ENCODE results near the gene EID1.
"Not testable (repeated sequence)": the region's sequence is repeated elsewhere in the genome, so short reads cannot be mapped to it uniquely, and the experiment has no call there.

The EID1 gene

DNA sequence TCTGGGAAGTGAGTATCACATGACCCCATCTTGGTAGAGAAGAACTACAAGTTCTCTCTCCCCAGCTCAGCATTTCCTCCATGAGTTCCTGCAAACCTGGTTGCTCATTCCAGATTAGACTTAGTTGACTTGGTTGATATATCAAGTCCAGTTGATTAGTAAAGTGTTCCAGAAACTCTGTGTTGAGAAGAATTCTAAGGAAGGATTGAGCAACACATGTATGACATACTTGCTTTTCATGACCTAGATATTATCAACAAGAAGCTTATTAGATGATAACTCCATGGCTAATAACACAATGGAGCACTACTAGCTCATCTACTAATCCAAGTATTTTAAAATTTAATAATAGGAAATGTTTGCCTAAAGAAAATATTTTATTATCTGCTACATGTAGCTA is 6.4 kb upstream of the EID1 start:
- DNase-seq, result no peak

DNA sequence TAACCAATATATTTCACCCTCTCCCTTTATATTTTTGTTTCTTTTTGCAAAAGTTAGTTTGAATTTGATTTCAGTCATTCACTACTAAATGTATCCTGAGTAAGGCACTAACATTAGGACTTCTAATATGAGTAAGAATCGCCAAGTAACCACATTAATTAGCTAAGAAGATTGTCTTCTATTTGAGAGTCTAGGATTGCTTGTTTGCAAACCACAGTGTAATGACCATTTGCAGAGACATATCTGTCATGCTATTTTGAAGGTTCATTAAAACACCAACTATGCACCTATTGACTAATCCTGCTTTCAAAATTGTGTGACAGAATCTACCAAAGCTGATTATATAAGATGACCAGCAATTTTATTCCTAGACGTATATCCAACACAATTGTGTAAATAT is 5.3 kb upstream of the EID1 start:
- DNase-seq, result no peak

DNA sequence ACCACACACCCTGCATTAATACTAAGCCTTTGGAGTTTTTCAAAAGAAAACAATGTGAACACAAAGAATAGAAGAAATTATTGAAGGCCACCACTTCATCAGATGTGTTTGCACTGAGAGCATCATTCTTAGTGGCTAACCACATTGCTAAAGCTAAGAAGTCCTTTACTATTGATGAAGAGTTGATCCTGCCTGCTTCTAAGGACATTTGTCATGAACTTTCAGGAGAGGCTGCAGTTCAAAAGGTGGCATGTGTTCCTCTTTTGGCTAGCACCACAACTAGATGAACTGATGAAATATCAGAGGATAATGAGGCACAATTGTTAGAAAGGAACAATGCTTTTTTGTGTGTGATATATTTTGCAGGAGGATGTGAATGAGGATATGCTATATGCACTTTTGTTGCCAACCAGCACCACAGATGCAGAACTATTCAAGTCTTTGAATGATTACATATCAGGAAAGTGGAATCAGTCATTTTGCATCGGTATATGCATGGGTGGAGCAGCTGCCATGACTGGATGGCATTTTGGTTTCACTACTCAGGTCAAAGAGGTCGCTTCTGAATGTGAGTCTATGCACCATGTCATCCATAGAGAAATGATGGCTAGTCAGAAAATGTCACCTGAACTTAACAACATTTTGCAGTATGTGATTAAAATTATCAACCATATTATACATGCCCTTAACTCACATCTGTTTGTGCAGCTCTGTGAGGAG is 2.5 kb upstream of the EID1 start:
- DNase-seq, result no peak

DNA sequence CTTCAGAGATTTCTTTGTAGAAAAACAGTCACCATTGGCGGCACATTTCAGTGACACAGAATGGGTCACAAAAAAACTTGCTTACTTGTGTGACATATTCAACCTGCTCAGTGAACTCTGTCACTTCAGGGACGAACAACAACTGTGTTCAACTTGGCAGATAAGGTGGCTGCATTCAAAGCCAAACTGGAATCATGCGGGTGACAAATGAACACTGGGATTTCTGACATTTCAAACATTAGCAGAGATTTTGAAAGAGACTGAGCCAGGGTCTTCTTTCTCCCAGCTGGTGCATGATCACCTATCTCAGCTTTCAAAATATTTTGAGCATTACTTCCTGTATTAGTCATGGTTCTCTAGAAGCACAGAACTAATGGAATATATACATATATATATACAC is 1.9 kb upstream of the EID1 start:
- DNase-seq, result no peak

DNA sequence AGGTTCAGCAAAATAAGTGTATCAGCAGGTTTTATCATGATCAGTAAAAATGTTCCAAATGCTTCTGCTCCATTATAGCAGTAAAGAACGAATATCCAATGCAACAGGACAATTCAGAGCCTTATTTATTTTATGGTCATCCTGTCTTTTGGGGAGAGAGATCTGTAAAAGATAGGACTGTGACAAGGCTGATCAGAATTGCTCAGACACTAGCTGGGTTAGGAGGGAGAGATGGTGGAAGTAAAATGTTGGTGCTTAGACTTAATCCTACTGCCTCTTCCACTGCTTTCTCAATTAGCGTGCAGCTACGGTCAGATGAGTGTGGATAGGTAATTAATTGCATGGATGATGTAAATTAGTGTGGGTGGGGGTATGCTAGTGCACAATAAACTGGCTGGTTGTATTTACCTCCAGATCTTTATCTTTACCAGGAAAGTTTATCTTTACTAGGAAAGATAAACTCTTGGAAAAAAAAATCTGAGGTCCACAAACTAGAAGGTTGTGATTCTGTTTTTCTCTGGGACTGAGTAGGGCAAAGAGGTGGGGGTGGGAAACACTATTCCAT is 2.2 kb downstream of the EID1 start:
- no peak for DNase-seq

DNA sequence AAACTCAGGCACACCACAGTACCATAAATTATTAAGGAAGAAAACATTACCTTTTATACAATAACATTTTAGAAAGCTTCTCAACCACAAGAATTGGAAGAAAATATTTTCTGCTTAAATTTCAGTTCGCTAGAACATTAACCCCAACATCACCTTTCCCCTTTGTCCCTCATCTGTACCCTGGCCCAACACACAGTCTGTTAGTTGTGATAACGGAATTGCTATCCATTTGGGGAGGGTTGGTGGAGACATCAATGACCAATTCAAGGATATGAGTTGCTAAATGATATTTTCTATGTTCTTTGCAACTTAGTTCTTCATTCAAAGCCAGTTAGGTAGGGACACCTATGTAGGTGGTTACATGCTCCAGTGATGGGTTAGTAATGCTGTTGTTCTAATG is 5.8 kb downstream of the EID1 start:
- DNase-seq, result no peak

DNA sequence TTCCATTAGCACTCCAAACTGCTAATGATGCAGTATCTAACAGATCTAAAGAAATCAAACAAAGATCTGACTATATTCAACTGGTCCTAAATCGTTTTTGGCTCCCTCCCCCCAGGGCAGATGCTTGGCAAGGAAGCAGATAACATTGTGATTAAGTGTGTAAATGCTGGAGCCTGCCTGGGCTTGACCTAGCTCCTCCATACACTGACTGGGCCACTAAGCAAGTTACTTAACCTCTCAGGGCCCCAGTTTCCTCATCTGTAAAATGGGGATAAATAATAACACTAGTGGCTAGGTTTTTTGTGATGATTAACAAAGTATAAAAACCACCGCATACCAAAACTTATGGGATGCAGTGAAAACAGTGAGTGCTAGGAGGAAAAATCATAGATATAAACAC is 9.2 kb downstream of the EID1 start:
- DNase-seq, result no peak

DNA sequence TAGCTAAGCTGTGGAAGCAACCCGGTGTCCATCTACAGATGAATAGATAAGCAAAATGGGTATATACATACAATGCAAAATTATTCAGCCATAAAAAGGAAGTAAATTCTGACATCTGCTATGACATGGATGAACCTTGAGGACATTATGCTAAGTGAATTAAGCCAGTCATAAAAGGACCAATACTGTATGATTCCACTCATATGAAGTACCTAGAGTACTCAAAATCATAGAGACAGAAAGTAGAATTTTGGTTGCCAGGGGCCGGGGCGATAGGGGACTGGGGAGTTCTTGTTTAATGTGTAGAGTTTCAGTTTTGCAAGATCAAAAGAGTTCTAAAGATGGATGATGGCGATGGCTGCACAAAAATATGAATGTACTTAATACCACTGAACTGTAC is 10.3 kb downstream of the EID1 start:
- no peak for DNase-seq

DNA sequence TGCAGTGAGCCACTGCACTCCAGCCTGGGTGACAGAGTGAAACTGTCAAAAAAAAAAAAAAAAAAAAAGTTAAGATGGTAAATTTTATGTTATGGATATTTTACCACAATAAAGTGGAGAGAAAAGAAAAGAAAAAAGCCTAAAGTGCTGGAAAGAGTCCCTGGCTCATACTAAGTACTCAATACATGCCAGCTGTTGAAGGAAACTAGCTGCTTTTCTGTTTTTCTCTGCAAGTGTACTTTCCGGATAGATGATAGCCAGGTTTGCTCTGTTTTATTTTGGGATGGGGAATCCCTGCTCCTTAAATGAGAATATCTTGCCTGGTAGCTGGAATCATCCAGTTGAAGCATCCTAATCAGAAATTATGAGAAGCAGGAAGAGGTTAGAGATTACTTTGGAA is 10.9 kb downstream of the EID1 start:
- DNase-seq, result no peak

DNA sequence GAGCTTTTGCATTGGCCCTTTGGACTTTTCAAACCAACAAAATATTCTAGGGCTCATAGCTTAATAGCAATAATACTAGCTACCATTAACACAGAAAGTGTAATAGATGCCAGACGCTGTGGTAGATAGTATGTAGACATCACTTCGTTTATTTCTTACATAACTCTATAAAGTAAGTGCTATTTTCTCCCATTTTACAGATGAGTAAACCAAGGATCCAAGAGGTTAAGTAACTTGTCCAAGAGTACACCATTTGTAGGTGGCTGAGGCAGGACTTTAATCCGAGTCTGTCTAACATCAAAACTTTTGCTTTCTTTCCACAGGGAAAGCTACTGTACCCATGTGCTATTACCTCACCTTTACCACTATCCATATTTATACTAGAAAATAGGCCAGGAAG is 12.0 kb downstream of the EID1 start:
- no peak for DNase-seq

DNA sequence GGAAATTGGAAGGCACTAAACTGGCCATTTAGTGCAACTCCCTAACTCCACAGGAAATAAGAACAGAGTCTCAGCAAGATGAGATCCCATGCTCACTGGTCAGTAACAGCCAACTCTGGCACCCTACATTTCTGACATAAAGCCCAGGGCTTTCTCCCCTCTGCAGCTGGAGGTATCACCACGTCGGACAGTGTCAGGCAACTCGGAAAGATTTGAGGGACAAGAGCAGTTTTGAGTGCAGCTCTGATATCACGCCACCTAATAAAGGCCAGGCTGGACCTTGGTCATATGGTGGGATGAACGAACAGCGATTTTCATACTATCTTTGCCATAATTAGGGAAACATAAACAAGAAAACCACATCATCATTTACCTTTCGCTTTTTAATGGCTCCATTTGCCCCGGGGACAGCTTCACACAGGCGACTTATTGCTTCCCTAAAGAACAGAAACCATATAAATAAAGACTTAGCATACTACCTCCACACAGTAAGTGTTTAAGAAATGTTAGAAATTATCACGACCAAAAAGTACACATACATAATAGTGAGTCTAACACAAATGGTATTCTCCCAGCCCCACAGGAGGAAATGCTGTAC is 12.5 kb downstream of the EID1 start:
- DNase-seq, result no peak

DNA sequence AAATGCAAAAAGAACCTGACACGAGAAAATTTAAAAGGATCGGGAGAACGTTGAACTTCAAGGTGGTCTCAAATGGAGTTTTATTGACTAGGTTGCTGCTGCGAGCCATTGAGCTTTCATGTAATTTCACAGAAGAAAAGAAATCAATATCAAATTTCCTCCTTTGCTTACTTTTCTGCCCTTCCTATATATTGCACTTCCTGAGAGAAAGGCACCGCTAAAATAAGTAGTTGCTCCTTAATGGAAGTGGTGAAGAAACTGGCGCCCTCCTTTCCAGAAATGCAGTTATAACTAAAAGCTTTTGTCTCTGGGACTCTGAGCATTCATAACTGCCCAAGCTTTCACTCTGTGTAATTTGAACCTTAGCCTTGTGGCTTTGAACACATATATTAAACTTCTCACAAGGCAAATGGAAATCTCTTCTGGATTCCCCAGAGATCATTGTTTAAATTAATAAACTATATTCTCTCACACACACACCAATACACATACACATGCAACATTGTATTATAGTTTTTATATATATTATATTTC is 13.4 kb downstream of the EID1 start:
- no peak for DNase-seq

DNA sequence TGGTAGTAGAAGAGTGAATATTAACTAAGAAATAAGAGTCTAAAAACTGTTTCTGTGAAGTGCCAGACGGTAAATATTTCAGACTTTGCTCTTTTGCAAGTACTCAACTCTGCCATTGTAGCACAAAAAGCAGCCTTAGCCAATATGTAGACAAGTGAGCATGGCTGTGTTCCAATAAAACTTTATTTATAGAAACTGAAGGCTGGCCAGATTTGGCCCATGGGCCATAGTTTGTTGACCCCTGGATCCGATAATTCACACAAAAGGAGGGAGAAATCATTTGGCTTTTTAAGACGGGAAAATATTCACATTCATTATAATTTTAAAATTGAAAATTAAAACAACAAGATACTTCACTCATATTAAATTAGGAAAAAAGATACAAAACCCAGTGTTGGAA is 15.4 kb downstream of the EID1 start:
- no peak for DNase-seq

DNA sequence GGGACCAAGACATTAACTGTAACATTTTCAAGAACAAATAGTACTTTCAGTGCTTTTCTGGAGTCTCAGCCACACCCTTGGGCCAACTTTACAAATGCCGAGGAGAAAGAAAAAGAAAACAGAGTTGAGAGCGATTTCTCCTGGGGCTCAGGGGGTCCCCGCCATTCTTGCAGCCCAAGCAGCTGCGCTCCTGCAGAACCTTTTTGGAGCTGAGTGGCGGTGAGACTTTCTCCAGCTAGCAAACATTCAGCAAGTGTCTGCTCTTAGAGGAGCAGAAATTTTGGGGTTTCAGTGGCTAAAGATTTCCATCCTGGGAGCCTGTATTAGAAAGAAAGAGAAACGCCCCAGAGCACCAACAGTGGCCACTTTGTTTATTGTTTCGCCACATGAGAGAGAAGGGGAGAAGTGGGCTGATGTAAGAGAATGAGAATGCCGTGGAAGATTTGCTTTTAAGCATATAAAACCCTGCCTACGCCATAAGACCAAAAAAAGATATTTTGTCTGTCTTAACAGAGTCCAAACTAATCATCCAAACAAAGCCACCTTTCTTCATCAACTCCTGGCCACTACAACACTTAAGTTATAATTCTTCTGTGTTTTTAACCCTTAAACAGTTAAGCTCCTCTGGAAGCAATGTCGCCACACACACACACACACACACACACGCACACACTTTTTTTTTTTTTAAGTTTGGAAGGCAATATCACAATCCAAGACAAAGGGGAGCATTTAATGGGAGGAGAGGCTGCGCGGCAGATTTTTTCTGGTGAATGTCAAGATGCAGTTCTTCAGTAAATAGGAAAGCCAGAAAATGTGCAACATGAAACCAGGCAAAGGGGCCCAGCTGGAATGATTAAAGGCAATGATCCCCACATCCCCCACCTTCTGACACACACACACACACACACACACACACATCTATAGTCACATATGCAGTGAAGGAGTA is 19.2 kb downstream of the EID1 start:
- no peak for DNase-seq

DNA sequence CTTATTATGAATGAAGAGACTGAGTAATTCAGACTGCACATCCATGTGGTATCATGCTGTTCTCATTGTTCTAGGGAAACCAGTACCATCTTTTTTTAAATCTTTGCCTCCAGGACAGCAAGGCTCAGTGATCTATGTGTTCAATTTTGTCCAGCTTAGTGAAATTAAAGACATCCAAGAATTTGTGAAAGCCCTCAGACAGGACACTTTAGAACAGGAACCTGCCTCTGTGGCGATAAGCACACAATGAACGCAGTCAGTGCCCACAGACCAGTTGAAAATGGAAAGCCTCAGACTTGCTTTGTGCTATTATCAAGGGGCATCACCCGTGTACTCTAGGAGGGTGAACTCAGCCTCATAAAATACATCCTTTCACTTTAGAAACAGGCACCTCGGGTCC is 20.1 kb downstream of the EID1 start:
- no peak for DNase-seq

DNA sequence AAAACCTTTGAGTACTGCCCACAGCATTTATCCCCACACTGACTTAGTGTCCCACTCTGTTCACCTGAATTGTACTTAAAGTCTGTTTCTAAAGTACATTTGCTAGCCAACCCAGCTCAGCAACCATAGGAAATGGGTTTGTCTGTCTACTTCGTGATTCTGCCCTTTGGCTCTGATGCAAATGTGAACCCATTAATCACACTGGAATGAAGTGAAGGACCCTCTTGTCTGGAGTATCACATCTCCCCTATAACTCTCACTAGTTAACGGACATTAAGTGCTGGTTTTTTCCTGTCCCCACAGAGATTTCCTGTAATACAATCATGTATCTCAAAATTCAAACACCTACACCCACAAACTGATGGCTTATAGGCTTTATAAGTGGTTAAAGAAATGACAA is 20.5 kb downstream of the EID1 start:
- DNase-seq, result no peak

DNA sequence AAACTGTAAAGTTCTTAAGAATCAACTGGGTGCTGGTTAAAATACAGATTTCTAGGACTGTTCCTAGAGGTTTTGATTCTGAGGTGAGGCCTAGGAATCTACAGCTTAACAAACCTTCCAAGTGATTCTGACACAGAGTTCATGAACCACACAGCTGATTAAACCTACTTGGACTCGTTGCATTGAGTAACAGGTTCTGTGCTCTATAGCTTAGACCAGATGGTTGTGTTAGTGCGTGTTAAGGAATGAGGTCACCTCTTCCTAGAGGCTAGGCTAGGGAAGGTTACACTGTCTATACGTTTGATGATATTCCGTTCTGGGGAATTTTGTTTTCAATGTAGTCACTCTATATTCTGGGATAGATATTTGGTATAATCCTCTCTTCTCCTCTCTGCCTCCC is 21.9 kb downstream of the EID1 start:
- DNase-seq, result no peak

DNA sequence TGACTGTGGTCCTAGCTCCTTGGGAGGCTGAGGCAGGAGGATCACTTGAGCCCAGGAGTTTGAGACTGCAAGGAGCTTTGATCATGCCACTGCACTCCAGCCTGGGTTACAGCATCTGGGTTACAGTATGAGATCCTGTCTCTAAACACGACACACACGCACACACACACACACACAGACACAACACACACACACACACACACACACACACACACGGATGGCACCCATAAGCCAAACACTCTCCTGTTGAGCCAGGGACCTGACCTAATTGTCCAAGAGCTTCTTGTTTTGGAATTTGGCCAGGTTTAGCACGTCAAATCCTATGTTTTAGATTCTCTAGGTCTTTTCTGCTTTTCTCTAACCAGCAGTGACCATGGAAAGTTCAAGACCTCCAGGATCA is 26.8 kb downstream of the EID1 start:
- no peak for DNase-seq

DNA sequence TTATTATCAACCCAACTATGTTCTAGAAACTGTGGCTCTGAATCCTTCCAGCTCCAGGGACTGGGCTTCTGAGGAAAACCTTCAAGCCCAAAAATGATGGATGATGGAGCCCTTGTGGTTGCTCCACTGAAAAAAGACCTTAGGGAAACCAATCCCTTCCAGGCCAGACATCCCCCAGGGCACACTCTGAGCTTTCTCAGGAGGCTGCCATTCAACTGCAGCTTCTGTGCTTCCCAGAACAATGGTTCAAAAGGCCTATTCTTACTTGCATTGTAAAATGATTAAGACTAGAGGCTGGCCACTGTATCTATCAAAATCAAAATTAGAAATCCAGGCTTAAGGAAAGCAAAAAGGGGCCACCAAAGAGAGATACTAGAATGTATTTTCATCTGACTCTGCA is 27.3 kb downstream of the EID1 start:
- no peak for DNase-seq

DNA sequence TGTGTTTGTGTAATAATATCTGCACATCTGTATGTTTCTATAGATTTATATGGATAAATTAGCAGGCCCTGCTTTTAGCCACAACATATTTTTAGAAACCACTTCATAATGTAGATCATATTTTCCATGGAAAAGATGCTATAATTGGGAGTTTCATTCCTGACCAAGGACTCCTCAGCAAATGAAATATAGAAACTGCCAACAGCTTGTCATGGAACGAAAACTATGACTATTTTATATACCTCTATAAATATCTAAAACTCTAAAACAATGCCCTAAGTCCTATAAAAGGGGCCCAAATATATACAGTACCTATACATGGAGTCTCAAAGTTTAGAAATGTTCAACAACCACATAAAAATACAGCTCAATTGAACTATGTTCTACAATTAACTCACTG is 27.9 kb downstream of the EID1 start:
- no peak for DNase-seq

DNA sequence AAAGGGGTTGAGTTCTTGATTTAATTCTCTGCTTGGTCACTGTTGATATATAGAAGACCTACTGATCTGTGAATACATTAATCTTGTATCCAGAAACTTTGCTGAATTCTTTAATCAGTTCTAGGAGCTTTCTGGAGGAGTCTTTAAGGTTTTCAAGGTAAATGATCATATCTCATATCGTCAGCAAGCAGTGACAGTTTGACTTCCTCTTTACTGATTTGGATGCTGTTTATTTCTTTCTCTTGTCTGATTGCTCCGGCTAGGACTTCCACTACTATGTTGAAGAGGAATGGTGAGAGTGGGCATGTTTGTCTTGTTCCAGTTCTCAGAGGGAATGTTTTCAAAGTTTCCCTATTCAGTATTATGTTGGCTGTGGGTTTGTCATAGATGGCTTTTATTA is 31.4 kb downstream of the EID1 start:
- not testable (repeated sequence) for DNase-seq

DNA sequence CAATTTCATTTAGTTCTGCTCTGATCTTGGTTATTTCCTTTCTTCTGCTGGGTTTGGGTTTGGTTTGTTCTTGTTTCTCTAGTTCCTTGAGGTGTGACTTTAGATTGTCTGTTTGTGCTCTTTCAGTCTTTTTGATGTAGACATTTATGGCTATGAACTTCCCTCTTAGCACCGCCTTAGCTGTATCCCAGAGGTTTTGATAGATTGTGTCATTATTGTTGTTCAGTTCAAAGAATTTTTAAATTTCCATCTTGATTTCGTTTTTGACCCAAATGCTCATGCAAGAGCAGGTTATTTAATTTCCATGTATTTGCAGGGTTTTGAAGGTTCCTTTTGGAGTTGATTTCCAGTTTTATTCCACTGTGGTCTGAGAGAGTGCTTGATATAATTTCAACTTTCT is 32.6 kb downstream of the EID1 start:
- DNase-seq, result not testable (repeated sequence)

DNA sequence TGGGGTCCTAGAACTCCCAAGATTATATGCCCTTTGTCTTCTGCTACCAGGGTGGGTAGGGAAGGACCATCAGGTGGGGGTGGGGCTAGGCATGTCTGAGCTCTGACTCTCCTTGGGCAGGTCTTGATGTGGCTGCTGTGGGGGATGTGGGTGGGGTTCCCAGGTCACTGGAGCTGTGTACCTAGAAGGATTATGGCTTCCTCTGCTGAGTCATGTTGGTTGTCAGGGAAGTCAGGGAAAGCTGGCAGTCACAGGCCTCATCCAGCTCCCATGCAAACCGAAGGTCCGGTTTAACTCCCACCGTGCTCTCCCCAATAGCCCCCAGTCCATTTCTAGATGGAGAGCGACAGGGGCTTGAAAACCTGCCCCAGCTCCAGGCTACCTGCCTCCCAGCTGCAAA is 35.2 kb downstream of the EID1 start:
- no peak for DNase-seq

DNA sequence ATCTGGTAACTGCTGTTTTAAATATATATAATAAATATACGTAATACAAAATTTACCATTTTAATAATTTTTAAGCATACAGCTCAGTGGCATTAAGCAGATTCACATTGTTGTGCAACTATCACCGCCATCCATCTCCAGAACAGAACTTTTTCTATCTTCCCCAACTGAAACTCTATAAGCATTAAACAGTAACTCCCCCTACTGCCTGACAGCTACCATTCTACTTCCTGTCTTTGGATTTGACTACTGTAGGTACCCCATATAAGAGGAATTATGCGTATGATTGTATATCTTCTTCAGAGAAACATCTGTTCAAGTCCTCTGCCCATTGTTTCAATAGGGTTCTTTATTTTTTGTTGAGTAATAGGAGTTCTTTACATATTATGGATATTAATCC is 36.8 kb downstream of the EID1 start:
- DNase-seq, result no peak
